K562 (cell line): ENCODE data around the gene AP1M2. TPM values are rescaled to one million over a fixed set of nuclear protein-coding genes. Genes with fewer than 3 reads are reported as not detected.

Source experiments
- ATAC-seq: fragments of 200-7000 bp; cut with Tn5 transposase; 3 replicates; pipeline ENCODE4 v1.9.1; 2020; ENCODE audit warnings: moderate library complexity
- BruUV-seq: library from RNA; stranded (reverse); fragments of 400-500 nt; replicated peaks from 2 replicates; lab custom pipeline; 2021; lab: Mats Ljungman, UMichigan
- CTCF ChIA-PET: fragments of 300-600 bp; formaldehyde crosslinking; extraction: SDS; loops from one replicate; lab custom pipeline; 2021; ENCODE audit warnings: low intra/inter-chr PET ratio; lab: Yijun Ruan, JAX
- POLR2A ChIA-PET: fragments of 300-600, 350-650 bp; sonication (Branson Sonifier 250); formaldehyde crosslinking; extraction: SDS; loops from one replicate; lab custom pipeline; 2021; ENCODE audit warnings: antibody characterized with exemption, inconsistent platforms; lab: Yijun Ruan, JAX
- DNase-seq, 4 experiments: peaks; one replicate each; pipeline versions ENCODE4 v3.0.0 to v3.0.0-alpha.2; 2011 to 2018; ENCODE audit warnings: low spot score in 3 of 4, mixed read lengths in 3 of 4; ENCODE audit errors: extremely low read depth in 1 of 4
- FAIRE-seq: peaks from 2 replicates; lab custom pipeline; 2011; peaks lifted over from hg19 to GRCh38; lab: Jason Lieb, UNC
- H2AFZ ChIP-seq: 2 replicates; pipeline ENCODE4 v1.6.0; 2011; ENCODE audit warnings: low read depth, low read length, control low read depth, inconsistent platforms
- H3K27ac ChIP-seq: fragments of 200-600 bp; 3 replicates; pipeline ENCODE4 v1.8.0; 2011; ENCODE audit warnings: low read depth, mild to moderate bottlenecking, control low read depth, inconsistent platforms, low read length, moderate library complexity, mixed read lengths; ENCODE audit errors: extremely low read depth
- H3K27me3 ChIP-seq, 2 experiments: fragments of 300-600 bp in 1 of 2; 2 replicates in 1 of 2; 3 replicates in 1 of 2; pipeline versions ENCODE4 v1.6.0 to v1.8.0; 2011; ENCODE audit warnings: inconsistent platforms in 2 of 2, low read length in 2 of 2, mild to moderate bottlenecking in 1 of 2, mixed read lengths in 1 of 2, moderate library complexity in 1 of 2; ENCODE audit not compliant: control insufficient read depth in 2 of 2, insufficient read depth in 2 of 2
- H3K36me3 ChIP-seq: fragments of 300-600 bp; 3 replicates; pipeline ENCODE4 v1.8.0; 2011; ENCODE audit warnings: mild to moderate bottlenecking, low read length, inconsistent platforms; ENCODE audit not compliant: control insufficient read depth, insufficient read depth
- H3K4me1 ChIP-seq, 2 experiments: fragments of 200-600 bp in 1 of 2; replicated peaks in 1 of 2; 2 replicates in 1 of 2; 3 replicates in 1 of 2; pipeline versions ENCODE4 v1.5.1 to v1.8.0; 2011; ENCODE audit warnings: inconsistent platforms in 2 of 2, low read length in 2 of 2, mild to moderate bottlenecking in 1 of 2, mixed read lengths in 1 of 2, moderate library complexity in 1 of 2; ENCODE audit not compliant: control insufficient read depth in 2 of 2, insufficient read depth in 2 of 2
- H3K4me2 ChIP-seq: 2 replicates; pipeline ENCODE4 v1.6.1; 2011; ENCODE audit warnings: low read length, control low read depth, inconsistent platforms, mixed read lengths; ENCODE audit not compliant: insufficient read depth
- H3K4me3 ChIP-seq: fragments of 200-600 bp; sonication (generic), shearing (Covaris generic); 2 replicates; pipeline ENCODE4 v1.5.1; 2016; ENCODE audit warnings: control low read depth, inconsistent platforms
- H3K79me2 ChIP-seq: fragments of 200-600 bp; 3 replicates; pipeline ENCODE4 v1.8.0; 2011; ENCODE audit warnings: low read length, inconsistent platforms; ENCODE audit not compliant: control insufficient read depth, insufficient read depth
- H3K9ac ChIP-seq, 2 experiments: 2 replicates each; pipeline versions ENCODE4 v1.6.0 to v1.6.1; 2011; ENCODE audit warnings: low read depth in 2 of 2, low read length in 2 of 2, control low read depth in 1 of 2, inconsistent platforms in 1 of 2, mild to moderate bottlenecking in 1 of 2, mixed read lengths in 1 of 2; ENCODE audit not compliant: insufficient read depth in 1 of 2
- H3K9me1 ChIP-seq: one replicate; pipeline ENCODE4 v1.6.0; 2011; ENCODE audit warnings: inconsistent platforms, mild to moderate bottlenecking, low read length, moderate library complexity; ENCODE audit not compliant: control insufficient read depth, insufficient read depth
- H3K9me3 ChIP-seq: replicated peaks from 2 replicates; pipeline ENCODE4 v1.5.1; 2011; ENCODE audit warnings: low read depth, low read length, inconsistent platforms; ENCODE audit not compliant: control insufficient read depth, insufficient read depth
- H4K20me1 ChIP-seq: replicated peaks from 2 replicates; pipeline ENCODE4 v1.6.1; 2011; ENCODE audit warnings: low read length, inconsistent platforms, mixed read lengths; ENCODE audit not compliant: control insufficient read depth, insufficient read depth
- NFRKB ChIP-seq: fragments of 450-650 bp; IDR thresholded peaks from 2 replicates; pipeline ENCODE4 v1.6.1; 2016; ENCODE audit warnings: low read depth
- PTRF ChIP-seq: fragments of 450-650 bp; IDR thresholded peaks from 2 replicates; pipeline ENCODE4 v1.6.1; 2016; ENCODE audit warnings: mild to moderate bottlenecking, missing genetic modification characterization, missing compliant biosample characterization
- SNRNP70 ChIP-seq: fragments of 200-400 bp; formaldehyde crosslinking; optimal IDR thresholded peaks from 2 replicates; pipeline ENCODE3; 2017; ENCODE audit warnings: low read depth, low read length
- ZNF121 ChIP-seq: sonication (generic); formaldehyde crosslinking; conservative IDR thresholded peaks from 2 replicates; pipeline ENCODE4 v1.8.0; 2022; ENCODE audit warnings: missing genetic modification reagents
- ZNF224 ChIP-seq: sonication (generic); formaldehyde crosslinking; IDR thresholded peaks from 2 replicates; pipeline ENCODE4 v1.8.0; 2022; ENCODE audit warnings: mild to moderate bottlenecking, missing genetic modification reagents
- WGBS: fragments of 100-300 bp; shearing (Covaris generic); methylation state at CpG from one replicate; pipeline ENCODE4 v1.1.6; 2016; ENCODE audit warnings: low coverage, mixed read lengths; ENCODE audit not compliant: insufficient coverage; ENCODE audit errors: missing lambda C conversion rate; 5-methylcytosine and 5-hydroxymethylcytosine counted together
- in situ Hi-C: fragments of 300-500 bp; cut with MboI; formaldehyde crosslinking; loops from 4 replicates; pipeline ENCODE4 v1.15.0; 2018; ENCODE audit warnings: inconsistent platforms, mixed read lengths
- intact Hi-C: fragments of 100-400 bp; cut with micrococcal nuclease; formaldehyde crosslinking; loops from 2 replicates; pipeline ENCODE4 v1.14.2; 2022
- polyA plus RNA-seq, 8 experiments: library from polyadenylated mRNA; depleted of rRNA in 4 of 8; stranded (reverse) in 5 of 8; unstranded in 3 of 8; fragments of >200 nt; fragmentation: Nextera tagmentation in 2 of 8; fragmentation: Illumina TruSeq in 1 of 8; extraction: Ambion mirVana in 2 of 8; extraction: Trizol in 1 of 8; gene quantifications; 2 replicates each; pipeline versions ENCODE4 v1.2.1 to v1.2.3, GENCODE V29; 2011 to 2014; ENCODE audit warnings: inconsistent platforms in 1 of 8, missing spikeins in 1 of 8
- total RNA-seq, 7 experiments: library from RNA; depleted of rRNA in 6 of 7; stranded (reverse); fragments of >200 nt in 6 of 7; fragmentation: Illumina TruSeq in 2 of 7; extraction: Trizol in 2 of 7; gene quantifications; 2 replicates each; pipeline versions ENCODE4 v1.2.1 to v1.2.3, GENCODE V29; 2011 to 2021; ENCODE audit warnings: low replicate concordance in 1 of 7

The AP1M2 gene
- total and polyA plus RNA-seq, 9 of the 15 experiments (the other 6 are each of a cell fraction or from before 2014, with no cell fraction given) = 0.33 to 1.4 (median 0.89) TPM; not detected in 1

GRCh38 chr19:10550336-10550735 lies 36.8 kb downstream of the AP1M2 start (continued):
- no peak for TF ChIP-seq PTRF (tag)
- no peak for TF ChIP-seq ZNF224
- TF ChIP-seq, all 486 proteins: peak for 0

DNA sequence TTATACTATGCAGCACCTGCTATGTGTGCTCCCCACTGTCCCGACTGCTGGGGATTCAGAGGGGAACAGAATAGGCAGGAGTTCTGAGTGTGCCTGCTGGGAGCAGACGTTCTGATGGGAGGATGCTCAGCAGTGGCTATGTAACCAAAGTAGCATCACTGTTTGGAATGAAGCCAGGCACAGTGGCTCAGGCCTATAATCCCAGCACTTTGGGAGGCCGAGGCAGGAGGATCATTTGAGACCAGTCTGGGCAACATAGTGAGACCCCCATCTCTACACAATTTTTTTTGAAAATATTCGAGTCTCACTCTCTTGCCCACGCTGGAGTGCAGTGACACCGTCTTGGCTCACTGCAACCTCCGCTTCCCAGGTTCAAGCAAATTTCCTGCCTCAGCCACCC lies 37.4 kb downstream of the AP1M2 start:
- Histone ChIP-seq H3K9me3 (peaks cover 3% of the 10 kb centered on the region), H2AFZ (no peak overlapping the region), H3K27me3 (no peaks in the 10 kb centered on the region), H4K20me1 (peaks cover 16% of the 10 kb centered on the region), H3K9ac (no peak overlapping the region), H3K9me1 (no peaks in the 10 kb centered on the region), H3K27ac (no peak overlapping the region), H3K79me2 (peaks cover 21% of the 10 kb centered on the region), H3K36me3 (peaks cover 82% of the 10 kb centered on the region), H3K4me3 (no peak overlapping the region), H3K4me2 (no peak overlapping the region), H3K4me1 (peaks cover 2 to 37% of the 10 kb centered on the region in 2 experiments; a peak in 4 of 5 replicates)
- 99% methylated on average over 7 of the region's 7 CpGs for WGBS
- DNase-seq (no peak), ATAC-seq (no peak), FAIRE-seq (no peak)
- in situ Hi-C loops = no loop called here
- intact Hi-C loops = no loop called here
- BruUV-seq = no TSS peak
- TF ChIP-seq ZNF121 (peak; percentile 81), SNRNP70 (no peak), NFRKB (no peak)
- ChIA-PET CTCF (no interaction called here), POLR2A (no interaction called here)
